Measurements from ENCODE around the gene IFI6.
A peak's percentile ranks its signal among the peaks of the same experiment; 100 is the strongest.
"Not testable (repeated sequence)": the region's sequence is repeated elsewhere in the genome, so short reads cannot be mapped to it uniquely, and the experiment has no call there.

Gene IFI6, protein sequence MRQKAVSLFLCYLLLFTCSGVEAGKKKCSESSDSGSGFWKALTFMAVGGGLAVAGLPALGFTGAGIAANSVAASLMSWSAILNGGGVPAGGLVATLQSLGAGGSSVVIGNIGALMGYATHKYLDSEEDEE

GRCh38 chr1:27671964-27672749, at the start of gene IFI6:
Gene IFI6 (minus strand): TSS chr1:27672192. CDS start chr1:27669314, 2,878 bp downstream.
- DNase-seq, result peak; percentile 93

DNA sequence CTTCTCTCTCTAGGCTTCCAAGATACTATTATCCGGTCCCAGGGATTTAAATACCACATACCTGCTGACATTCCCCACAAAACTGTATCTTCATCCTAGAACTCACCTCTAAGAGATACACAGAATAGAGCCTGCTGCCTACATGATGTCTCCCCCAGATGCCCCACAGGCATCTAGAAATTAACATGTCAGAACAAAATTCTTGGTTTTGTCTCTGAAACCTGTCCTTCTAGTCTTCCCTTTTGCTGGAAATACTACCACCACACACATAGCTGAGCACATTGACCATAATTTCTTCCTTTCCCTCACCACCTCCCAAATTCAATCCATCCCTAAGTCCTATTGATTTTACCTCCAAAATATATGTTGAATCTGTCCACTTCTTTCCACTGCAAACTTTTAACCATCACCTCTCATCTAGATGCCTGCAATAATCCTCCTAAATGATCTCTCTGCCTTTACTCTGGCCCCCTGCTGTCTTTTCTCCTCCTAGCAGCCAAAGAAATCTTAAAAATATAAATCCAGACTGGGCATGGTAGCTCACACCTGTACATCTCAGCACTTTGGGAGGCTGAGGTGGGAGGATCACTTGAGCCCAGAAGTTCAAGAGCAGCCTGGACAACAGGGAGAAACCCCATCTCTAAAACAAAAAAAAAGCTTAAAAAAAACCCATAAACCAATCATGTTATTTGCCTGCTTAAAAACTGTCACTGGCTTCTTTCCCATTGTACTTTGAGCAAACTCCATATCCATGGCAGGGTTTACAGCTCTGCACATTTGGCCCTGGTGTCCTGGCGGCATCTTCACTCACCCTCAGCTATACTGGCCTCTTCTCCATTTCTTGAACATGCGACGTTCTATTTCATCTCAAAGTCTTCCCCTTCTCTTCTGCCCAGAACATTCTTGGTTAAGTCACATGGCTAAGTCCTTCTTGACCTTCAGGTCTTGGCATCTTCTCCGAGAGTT, 47.6 kb upstream of the IFI6 start:
- no peak for DNase-seq

DNA sequence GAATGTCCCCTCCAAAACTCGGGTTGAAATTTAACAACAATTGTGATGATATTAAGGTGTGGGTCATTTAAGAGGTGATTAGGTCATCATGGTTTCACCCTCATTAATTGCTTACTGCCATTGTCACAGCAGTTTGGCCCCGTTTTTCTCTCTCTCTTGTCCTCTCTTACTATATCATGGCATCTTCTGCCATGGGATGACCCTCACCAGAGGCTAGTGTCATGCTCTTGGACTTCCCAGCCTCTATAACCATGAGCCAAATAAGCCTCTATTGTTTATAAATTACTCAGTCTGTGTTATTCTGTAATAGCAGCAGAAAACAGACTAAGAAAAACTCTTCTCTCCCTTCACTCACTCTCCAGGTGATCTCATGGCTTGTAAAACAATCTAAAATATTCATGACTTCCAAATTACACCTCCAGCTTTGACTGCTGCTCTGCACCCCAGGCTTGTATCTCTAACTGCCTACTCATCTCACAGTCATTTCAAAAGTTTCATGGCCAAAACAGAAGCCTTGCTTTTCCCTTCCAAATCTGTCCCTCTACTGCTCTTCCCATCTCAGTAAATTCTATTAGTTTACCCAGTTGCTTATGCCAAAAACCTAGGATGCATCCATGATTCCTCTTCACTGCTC, 44.4 kb upstream of the IFI6 start:
- no peak for DNase-seq

DNA sequence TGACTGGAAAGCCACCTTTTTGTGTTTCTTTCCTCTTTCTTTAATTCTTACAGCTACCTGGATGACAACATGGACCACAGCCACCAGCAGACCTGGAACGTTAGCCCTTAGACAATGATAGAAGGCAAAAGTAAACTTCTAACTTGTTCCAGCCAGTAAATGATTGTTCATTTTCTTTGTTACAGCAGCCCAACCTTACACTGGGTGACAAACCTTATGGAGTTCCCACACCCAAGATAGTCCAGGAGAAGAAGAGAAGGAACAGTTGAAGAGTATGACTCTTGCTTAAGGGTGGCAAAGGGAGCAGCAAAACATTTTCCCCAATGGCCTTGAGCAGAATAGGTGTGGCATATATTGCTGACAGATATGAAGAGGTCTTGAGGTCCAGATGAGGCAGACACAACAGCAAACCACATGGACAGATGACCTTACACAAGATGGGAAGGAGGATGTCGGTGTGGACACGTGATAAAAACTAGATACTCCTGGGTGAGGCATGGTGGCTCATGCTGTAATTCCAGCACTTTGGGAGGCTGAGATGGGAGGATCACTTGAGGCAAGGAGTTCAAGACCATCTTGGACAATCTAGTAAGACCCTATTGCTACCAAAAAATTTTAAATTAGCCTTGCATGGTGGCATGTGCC, 42.0 kb upstream of the IFI6 start:
- DNase-seq, result no peak

GRCh38 chr1:27713139-27713725, 41.2 kb upstream of the IFI6 start:
- DNase-seq, result no peak

- no peak for DNase-seq
These were observed 38.6 kb upstream of the IFI6 start for GRCh38 chr1:27710574-27710973.

GRCh38 chr1:27705545-27705944, 33.6 kb upstream of the IFI6 start:
- no peak for DNase-seq

GRCh38 chr1:27704958-27705357, 33.0 kb upstream of the IFI6 start:
- no peak for DNase-seq

GRCh38 chr1:27696835-27697234, 24.8 kb upstream of the IFI6 start:
- not testable (repeated sequence) for DNase-seq

GRCh38 chr1:27690183-27690582, 18.2 kb upstream of the IFI6 start:
- DNase-seq, result no peak

DNA sequence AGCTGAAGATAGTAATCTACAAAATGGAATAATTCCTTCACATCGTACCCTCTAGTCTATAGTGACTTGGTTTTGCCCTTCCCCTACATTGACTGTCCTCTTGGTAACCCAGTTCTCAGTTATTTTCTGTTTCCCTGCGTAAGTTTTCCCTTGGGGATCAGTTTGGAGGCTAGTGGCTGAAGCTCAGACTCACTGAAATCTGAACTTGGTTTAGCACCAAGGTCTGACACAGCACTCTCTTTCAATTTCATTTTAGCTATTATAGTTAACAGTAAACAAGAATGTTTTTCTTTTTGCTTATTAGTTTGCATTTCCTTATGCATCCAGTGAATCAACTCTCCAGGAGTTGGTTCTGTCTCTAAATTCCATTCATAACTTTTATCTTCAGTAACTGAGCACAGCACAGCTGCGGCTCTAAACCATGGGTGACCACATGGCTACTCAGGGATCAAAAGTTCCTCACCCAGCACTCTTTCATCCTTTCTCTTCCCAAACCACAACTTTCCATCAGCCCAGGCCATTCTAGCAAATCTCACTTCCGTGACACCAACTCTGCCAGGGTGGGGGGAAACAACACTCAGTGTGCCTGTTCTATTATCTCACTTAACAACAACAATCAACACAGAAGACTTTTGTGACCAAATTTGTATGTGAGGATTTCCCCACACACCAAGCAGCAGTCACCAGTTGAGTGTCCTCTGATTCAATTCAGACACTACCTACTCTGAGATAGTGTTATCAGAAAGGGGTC, 17.6 kb upstream of the IFI6 start:
- DNase-seq, result no peak

- no peak for DNase-seq
These were observed 15.9 kb upstream of the IFI6 start for GRCh38 chr1:27687906-27688305.

- DNase-seq, result no peak
These were observed 14.4 kb upstream of the IFI6 start for GRCh38 chr1:27686223-27686990.

- DNase-seq, result no peak
These were observed 12.2 kb upstream of the IFI6 start for GRCh38 chr1:27684176-27684575.

DNA sequence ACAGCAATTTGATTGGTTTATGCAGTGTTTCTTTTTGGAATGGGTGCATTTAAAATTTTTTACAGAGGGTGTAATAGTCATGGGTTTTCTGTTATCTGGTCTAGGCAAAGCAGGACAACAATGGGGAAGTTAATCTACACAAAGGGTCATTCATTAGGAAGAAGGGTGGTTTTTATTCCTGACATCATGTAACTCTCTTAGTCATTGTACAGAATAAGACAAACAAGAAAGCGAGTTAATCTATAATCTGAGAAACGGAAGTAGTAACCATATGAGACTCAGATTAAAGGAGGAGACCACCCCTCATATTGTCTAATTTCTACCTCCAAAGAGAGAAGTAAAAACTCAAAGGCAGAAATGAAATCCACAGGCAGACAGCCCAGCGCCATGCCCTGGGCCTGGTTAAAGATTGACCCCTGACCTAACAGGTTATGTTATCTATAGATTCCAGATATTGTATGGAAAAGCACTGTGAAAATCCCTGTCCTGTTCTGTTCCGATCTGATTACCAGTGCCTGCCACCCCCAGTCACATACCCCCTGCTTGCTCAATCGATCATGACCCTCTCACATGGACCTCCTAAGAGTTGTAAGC, 10.5 kb upstream of the IFI6 start:
- no peak for DNase-seq

DNA sequence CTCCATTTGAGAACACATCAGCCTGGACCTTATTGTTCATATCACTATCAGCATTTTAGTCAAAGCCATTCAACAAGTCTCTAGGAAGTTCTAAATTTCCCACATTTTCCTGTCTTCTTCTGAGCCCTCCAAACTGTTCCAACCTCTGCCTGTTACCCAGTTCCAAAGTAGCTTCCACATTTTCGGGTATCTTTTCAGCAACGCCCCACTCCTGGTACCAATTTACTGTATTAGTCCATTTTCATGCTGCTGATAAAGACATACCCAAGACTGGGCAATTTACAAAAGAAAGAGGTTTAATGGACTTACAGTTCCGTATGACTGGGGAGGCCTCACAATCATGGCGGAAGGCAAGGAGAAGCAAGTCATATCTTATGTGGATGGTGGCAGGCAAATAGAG, 9.6 kb upstream of the IFI6 start:
- DNase-seq, result not testable (repeated sequence)

GRCh38 chr1:27680225-27680791, 8.3 kb upstream of the IFI6 start:
- DNase-seq, result not testable (repeated sequence)

DNA sequence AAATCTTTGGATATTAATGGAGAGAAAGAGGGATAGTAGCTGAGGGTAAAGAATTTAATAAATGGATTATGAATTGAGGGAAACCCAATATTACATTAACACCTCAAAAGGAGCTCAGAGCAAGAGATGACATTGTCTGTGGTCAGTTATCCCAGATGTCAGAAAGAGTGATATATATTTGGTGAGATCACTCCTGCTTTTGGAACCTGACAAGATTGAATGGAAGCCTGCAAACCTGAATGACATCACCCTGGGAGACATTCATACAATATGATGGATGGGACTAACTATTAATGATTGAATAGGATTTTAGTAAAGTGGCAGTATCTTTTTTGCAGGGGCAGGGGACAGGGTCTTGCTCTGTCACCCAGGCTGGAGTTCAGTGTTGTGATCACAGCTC, 6.8 kb upstream of the IFI6 start:
- no peak for DNase-seq

DNA sequence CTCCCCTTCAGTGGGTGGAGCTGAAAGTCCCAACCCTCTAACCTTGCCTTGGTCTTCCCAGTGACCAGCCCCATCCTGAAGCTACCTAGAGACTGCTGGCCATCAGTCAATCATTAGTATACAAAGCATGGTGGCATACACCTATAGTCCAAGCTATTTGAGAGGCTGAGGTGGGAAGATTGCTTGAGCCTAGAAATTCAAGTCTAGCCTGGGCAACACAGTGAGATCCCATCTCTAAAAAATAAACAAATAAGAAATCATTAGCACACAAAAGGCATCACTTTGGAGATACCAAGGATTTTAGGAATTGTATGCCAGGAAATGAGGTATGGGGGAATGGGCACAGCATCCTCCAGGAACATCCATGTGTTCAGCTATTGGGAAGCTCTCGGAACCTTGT, 4.4 kb upstream of the IFI6 start:
- no peak for DNase-seq

- DNase-seq, result peak; percentile 45
These were observed 739 bp upstream of the IFI6 start for GRCh38 chr1:27672750-27673112.

All from NCI-H226 (cell line).